OCI-LY3 (cell line): ENCODE measurements around the gene PRKCE.

ENCODE experiments used
- H2AFZ ChIP-seq: fragments of 200-600, 300-600 bp; shearing (Covaris generic); 2 replicates; pipeline ENCODE4 v1.6.0; 2014; ENCODE audit warnings: antibody characterized with exemption, low read depth, low read length
- H3K27ac ChIP-seq: fragments of 200-600, 300-600 bp; sonication (generic); 2 replicates; pipeline ENCODE4 v1.5.1; 2014; ENCODE audit warnings: mild to moderate bottlenecking, low read length, moderate library complexity, mixed read lengths
- H3K27me3 ChIP-seq: fragments of 200-600, 300-600 bp; sonication (generic); 2 replicates; pipeline ENCODE4 v1.6.1; 2014; ENCODE audit warnings: low read depth, low read length, mixed read lengths
- H3K36me3 ChIP-seq: fragments of 200-600, 300-600 bp; sonication (generic); replicated peaks from 2 replicates; pipeline ENCODE3; 2014; ENCODE audit warnings: low read depth, low read length, mixed read lengths
- H3K4me1 ChIP-seq: fragments of 300-600, 200-600 bp; sonication (generic); 2 replicates; pipeline ENCODE4 v1.6.1; 2014; ENCODE audit warnings: low read length, mixed read lengths
- H3K4me2 ChIP-seq: fragments of 200-600, 300-600 bp; sonication (generic); 2 replicates; pipeline ENCODE4 v1.6.1; 2014; ENCODE audit warnings: low read length, mixed read lengths
- H3K4me3 ChIP-seq: fragments of 300-600, 200-600 bp; sonication (generic); 2 replicates; pipeline ENCODE4 v1.5.1; 2014; ENCODE audit warnings: antibody characterized with exemption, mild to moderate bottlenecking, low read length, moderate library complexity
- H3K79me2 ChIP-seq: fragments of 300-600, 200-600 bp; shearing (Covaris generic); 2 replicates; pipeline ENCODE4 v1.6.1; 2014; ENCODE audit warnings: mild to moderate bottlenecking, low read length, mixed read lengths
- H3K9ac ChIP-seq: fragments of 300-600, 200-600 bp; shearing (Covaris generic); 2 replicates; pipeline ENCODE4 v1.6.0; 2014; ENCODE audit warnings: mild to moderate bottlenecking, low read length, moderate library complexity
- H3K9me3 ChIP-seq: fragments of 200-600, 300-600 bp; shearing (Covaris generic); 2 replicates; pipeline ENCODE4 v1.6.1; 2014; ENCODE audit warnings: low read length, mixed read lengths; ENCODE audit not compliant: insufficient read depth
- H4K20me1 ChIP-seq: fragments of 200-600, 300-600 bp; sonication (generic); 2 replicates; pipeline ENCODE4 v1.6.1; 2016; ENCODE audit warnings: low read length, mixed read lengths; ENCODE audit not compliant: insufficient read depth
- EZH2phosphoT487 ChIP-seq: fragments of 200-600 bp; shearing (Covaris generic); IDR thresholded peaks from 2 replicates; pipeline ENCODE4 v1.6.1; 2018; ENCODE audit warnings: antibody characterized with exemption, mixed run types, low read depth
- TF ChIP-seq, protein P1 (sequence below): fragments of 200-600, 300-600 bp; sonication (generic); IDR thresholded peaks from 2 replicates; pipeline ENCODE4 v1.5.1; 2014; ENCODE audit warnings: antibody characterized with exemption, low read length, low read depth

The PRKCE gene

DNA sequence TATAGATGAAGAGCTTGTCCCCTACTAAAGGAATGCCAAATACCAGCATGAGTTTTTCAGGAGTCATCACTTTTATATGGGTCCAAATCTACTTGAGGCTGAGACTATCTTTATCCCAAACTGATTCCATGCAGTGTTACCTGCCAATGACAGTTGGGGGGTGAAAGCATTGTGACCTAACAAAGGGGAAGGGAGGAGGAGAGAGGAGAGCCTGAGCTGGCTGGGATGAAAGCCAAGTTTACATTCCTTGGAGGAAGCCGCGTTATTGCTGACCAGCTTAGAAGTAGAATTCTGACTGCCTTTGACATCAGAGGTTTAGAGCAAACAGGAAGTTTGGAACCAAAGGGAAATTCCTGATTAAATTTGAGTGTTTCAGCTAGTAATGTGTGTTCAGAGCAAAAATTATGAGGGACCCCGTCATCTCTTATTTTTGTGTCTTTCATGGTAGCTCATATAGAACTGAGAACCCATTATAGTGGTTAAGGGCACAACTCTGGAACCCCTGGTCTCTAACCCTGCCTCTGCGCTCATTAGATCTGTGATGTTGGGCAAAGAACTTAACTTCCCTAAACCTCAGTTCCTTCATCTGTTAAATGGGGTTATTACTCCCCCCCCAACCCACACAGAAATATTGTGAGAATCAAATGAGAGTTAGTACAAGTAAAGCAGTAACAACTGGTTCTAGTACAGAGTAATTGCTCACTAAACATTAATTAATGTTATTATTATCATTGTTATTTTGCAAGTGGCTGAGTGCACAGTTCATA lies 446.4 kb downstream of the PRKCE start:
- Histone ChIP-seq H3K9ac (no peak overlapping the region), H3K27me3 (peaks cover 2% of the 10 kb centered on the region; the same call in 1 of the 2 replicates), H3K36me3 (no peaks in the 10 kb centered on the region), H3K4me3 (no peak overlapping the region), H4K20me1 (no peaks in the 10 kb centered on the region), H3K27ac (no peak overlapping the region), H3K79me2 (no peaks in the 10 kb centered on the region), H2AFZ (no peak overlapping the region), H3K4me2 (no peak overlapping the region), H3K4me1 (no peaks in the 10 kb centered on the region), H3K9me3 (no peaks in the 10 kb centered on the region)
- TF ChIP-seq, protein P1, sequence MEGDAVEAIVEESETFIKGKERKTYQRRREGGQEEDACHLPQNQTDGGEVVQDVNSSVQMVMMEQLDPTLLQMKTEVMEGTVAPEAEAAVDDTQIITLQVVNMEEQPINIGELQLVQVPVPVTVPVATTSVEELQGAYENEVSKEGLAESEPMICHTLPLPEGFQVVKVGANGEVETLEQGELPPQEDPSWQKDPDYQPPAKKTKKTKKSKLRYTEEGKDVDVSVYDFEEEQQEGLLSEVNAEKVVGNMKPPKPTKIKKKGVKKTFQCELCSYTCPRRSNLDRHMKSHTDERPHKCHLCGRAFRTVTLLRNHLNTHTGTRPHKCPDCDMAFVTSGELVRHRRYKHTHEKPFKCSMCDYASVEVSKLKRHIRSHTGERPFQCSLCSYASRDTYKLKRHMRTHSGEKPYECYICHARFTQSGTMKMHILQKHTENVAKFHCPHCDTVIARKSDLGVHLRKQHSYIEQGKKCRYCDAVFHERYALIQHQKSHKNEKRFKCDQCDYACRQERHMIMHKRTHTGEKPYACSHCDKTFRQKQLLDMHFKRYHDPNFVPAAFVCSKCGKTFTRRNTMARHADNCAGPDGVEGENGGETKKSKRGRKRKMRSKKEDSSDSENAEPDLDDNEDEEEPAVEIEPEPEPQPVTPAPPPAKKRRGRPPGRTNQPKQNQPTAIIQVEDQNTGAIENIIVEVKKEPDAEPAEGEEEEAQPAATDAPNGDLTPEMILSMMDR = no peak
- TF ChIP-seq EZH2phosphoT487 = no peak

DNA sequence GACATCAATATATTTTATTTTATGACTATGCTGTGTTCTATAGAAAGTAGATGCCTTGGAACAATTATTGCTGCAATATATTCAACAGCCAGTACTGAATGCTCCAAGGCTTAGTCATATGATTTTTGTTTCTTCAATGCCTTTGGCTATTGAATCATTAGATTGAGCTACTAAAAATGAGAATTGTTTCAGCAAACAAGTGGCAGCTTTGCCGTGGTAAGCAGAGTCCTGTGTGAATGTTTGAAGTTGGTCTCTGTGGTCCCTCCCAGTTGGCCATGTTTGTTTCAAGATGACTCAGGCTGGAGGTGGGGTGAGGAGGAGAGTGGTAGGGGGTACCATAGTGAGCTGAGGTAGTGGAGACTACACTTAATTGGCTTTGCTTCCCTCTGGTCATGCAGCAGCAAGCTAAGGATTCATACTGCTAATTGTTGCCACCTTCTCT lies 447.2 kb downstream of the PRKCE start:
- H3K9ac ChIP-seq = no peak overlapping the region
- H3K4me1 ChIP-seq = no peaks in the 10 kb centered on the region
- no peaks in the 10 kb centered on the region for H3K9me3 ChIP-seq
- no peak overlapping the region for H3K4me3 ChIP-seq
- H4K20me1 ChIP-seq = no peaks in the 10 kb centered on the region
- H2AFZ ChIP-seq = no peak overlapping the region
- H3K79me2 ChIP-seq = no peaks in the 10 kb centered on the region
- TF ChIP-seq, protein P1 = no peak
- H3K27me3 ChIP-seq = no peaks in the 10 kb centered on the region
- no peak overlapping the region for H3K27ac ChIP-seq
- H3K4me2 ChIP-seq = no peak overlapping the region
- H3K36me3 ChIP-seq = no peaks in the 10 kb centered on the region

DNA sequence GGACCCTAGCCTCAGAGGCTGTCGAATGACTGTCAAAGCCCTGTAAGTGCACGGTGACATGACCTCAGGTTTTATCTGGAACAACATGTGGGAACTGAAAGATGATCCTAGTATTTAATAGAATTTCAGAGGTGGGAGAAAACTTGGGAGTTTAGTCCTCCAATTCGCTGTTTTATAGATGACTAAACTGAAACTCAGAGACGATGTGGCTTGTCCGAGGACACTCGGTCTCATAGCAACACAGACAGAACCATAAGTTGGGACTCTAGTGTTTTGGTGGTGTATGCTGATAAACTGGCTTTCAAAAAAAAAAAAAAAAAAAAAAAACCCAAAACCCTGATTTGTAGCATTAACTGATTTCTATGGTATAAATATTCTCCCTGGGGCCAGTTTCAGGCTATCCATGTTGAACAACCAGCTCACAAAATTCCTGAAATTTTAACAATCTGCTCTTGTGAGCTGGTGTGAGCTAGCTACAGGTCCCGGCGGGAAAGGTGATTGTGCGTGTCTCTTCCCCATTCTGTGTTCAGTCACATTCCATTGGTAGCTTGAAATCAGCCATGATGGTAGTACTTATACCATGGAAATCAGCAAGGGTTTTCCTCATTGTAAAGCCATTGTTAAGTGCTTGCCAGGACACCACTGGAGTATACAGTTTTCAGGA lies 450.2 kb downstream of the PRKCE start:
- H4K20me1 ChIP-seq = no peaks in the 10 kb centered on the region
- no peak overlapping the region for H3K9ac ChIP-seq
- H3K4me3 ChIP-seq = no peak overlapping the region
- H3K79me2 ChIP-seq = no peaks in the 10 kb centered on the region
- H3K4me2 ChIP-seq = no peak overlapping the region
- H3K4me1 ChIP-seq = no peaks in the 10 kb centered on the region
- no peak overlapping the region for H3K27ac ChIP-seq
- no peak for TF ChIP-seq EZH2phosphoT487
- TF ChIP-seq, protein P1 = no peak
- no peak overlapping the region for H2AFZ ChIP-seq
- no peaks in the 10 kb centered on the region for H3K9me3 ChIP-seq
- H3K27me3 ChIP-seq = no peaks in the 10 kb centered on the region
- H3K36me3 ChIP-seq = no peaks in the 10 kb centered on the region

DNA sequence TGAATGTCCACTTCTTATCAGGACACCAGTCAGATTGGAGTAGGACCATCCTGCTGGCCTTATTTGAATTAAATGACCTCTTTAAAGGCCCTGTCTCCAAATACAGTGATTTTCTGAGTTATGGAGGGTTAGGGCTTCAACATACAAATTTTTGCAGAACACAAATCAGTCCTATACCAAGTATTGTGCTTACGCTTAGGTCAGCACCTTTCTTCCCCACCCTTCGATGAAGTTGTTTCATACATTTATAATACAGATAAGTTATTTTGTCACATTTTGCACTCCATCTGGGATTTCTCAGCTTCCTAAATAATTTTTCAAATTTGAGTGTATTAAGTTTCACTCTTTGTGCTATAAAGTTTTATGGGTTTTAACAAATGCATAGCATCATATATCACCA lies 455.2 kb downstream of the PRKCE start:
- TF ChIP-seq, protein P1 = no peak
- TF ChIP-seq EZH2phosphoT487 = no peak
- H2AFZ ChIP-seq = no peak overlapping the region

More for the DNA sequence above, 455.2 kb downstream of the PRKCE start:
- Histone ChIP-seq H3K36me3 (no peaks in the 10 kb centered on the region), H3K4me1 (no peaks in the 10 kb centered on the region), H3K27ac (no peak overlapping the region), H3K9me3 (no peaks in the 10 kb centered on the region), H3K4me3 (no peak overlapping the region), H3K79me2 (no peaks in the 10 kb centered on the region), H3K9ac (no peak overlapping the region), H4K20me1 (no peaks in the 10 kb centered on the region), H3K4me2 (no peak overlapping the region), H3K27me3 (peaks cover 5% of the 10 kb centered on the region)
